Heart right ventricle (tissue), 16 donors: Measurements from ENCODE around the gene RYR3. TPM values are rescaled to one million over a fixed set of nuclear protein-coding genes. Genes with fewer than 3 reads are reported as not detected.
A peak's percentile ranks its signal among the peaks of the same experiment; 100 is the strongest.

Source experiments
- ATAC-seq, 8 donors: fragments of 200-7000 bp; cut with Tn5 transposase; one replicate each; pipeline ENCODE4 v1.9.1; 2020; ENCODE audit warnings: mild to moderate bottlenecking in 8 of 8, moderate library complexity in 8 of 8, moderate number of reproducible peaks in 1 of 8
- DNase-seq, 2 donors: peaks; one replicate each; pipeline ENCODE4 v3.0.0-alpha.2; 2020
- H3K27ac ChIP-seq, 10 donors: fragments of 200-600 bp; sonication (generic) in 2 of 10; one replicate each; pipeline versions ENCODE4 v1.5.0 to v1.8.0; 2020 to 2022; ENCODE audit warnings: mild to moderate bottlenecking in 3 of 10
- H3K27me3 ChIP-seq, 7 donors: fragments of 200-600 bp; one replicate each; pipeline ENCODE4 v1.8.0; 2021 to 2022; ENCODE audit warnings: mild to moderate bottlenecking in 2 of 7
- H3K36me3 ChIP-seq, 9 donors: fragments of 200-600 bp; sonication (generic) in 1 of 9; one replicate each; pipeline versions ENCODE4 v1.5.0 to v1.8.0; 2020 to 2022; ENCODE audit warnings: mild to moderate bottlenecking in 2 of 9
- H3K4me1 ChIP-seq, 9 donors: fragments of 200-600 bp; sonication (generic) in 1 of 9; one replicate each; pipeline versions ENCODE4 v1.5.0 to v1.8.0; 2020 to 2022; ENCODE audit warnings: mild to moderate bottlenecking in 4 of 9
- H3K4me3 ChIP-seq, 10 donors: fragments of 200-600 bp; sonication (generic) in 2 of 10; one replicate each; pipeline versions ENCODE4 v1.5.0 to v1.8.0; 2020 to 2022; ENCODE audit warnings: mild to moderate bottlenecking in 7 of 10, moderate library complexity in 2 of 10
- H3K9me3 ChIP-seq, 11 donors: fragments of 200-600 bp in 10 of 11; sonication (generic) in 2 of 11; one replicate each; pipeline versions ENCODE4 v1.5.0 to v1.8.0; 2013 to 2022; ENCODE audit warnings: mild to moderate bottlenecking in 2 of 11, control low read depth in 1 of 11, moderate library complexity in 1 of 11
- WGBS, 2 donors: extraction: QIAGEN DNeasy Blood & Tissue Kit; methylation state at CpG; one replicate each; pipeline ENCODE4 v1.1.7; 2013; ENCODE audit warnings: inconsistent platforms in 1 of 2; 5-methylcytosine and 5-hydroxymethylcytosine counted together
- intact Hi-C, 10 donors: fragments of 100-400 bp; cut with DNase I; formaldehyde crosslinking; loops; one replicate each; pipeline versions ENCODE4 v1.11.1 to v1.14.2; 2022
- polyA plus RNA-seq, 2 donors: library from polyadenylated mRNA; stranded (reverse); fragments of 200-250 nt; gene quantifications; one replicate each; pipeline ENCODE4 v1.2.3, GENCODE V29; 2013
- total RNA-seq, 10 donors: library from RNA; stranded (reverse); fragmentation: NEBNext Ultra II Directional in 3 of 10; extraction: Animal tissue kit (Norgen Biotek cat#: 25700) in 3 of 10; gene quantifications; one replicate each; pipeline versions ENCODE4 v1.2.1 to v1.2.4, GENCODE V29; 2021 to 2023
- TF ChIP-seq, protein P1 (sequence below), 9 donors: fragments of 200-600 bp; sonication (generic) in 2 of 9; IDR thresholded peaks; one replicate each; pipeline versions ENCODE4 v1.5.0 to v1.8.0; 2021 to 2022; ENCODE audit warnings: antibody characterized with exemption in 9 of 9, mild to moderate bottlenecking in 5 of 9, moderate library complexity in 1 of 9
- donor health status: Arrhythmogenic right ventricular cardiomyopathy.
- donor health status: ischemic (EF 13 %, LVEDD 7.1; RV severe dilation, severe dysfunction).
- donor health status: healthy with polysubstance abuse.
- donor health status: DM: no; HTN: yes; CAD: no.
- donor health status: DM: no; HTN: no; CAD: no.
- donor health status: ischemic (EF 25% LVEDD 6.9; RV normal size, moderate dysfunction).
- donor health status: ischemic (EF 25% LVEDD 5.7; RV mildly dilated, moderate dysfunction).
- donor health status: healthy.
- donor health status: DM: yes; HTN: yes; CAD: no.
- donor health status: Ischemic cardiomyopathy.
- donor health status: ischemic (EF 35%, LVEDD 5.7; RV mildly dilated, moderate dysfunction).
- donor health status: nonischemic (EF 11% LVEDD 7.7; RV severe dilation, severe dysfunction).
- donor health status: DM: yes; HTN: yes; CAD: no.
- donor health status: PGD.
- donor health status: ischemic (EF 29% LVEDD 5.4; RV normal size, mild dysfunction).
- donor health status: nonischemic (EF 23%, LVEDD 6.1; RV moderate dilation, normal function).

Gene RYR3
- total and polyA plus RNA-seq, 12 donors, result 0.02 to 1.00 (median 0.13) TPM; not detected in 2

DNA sequence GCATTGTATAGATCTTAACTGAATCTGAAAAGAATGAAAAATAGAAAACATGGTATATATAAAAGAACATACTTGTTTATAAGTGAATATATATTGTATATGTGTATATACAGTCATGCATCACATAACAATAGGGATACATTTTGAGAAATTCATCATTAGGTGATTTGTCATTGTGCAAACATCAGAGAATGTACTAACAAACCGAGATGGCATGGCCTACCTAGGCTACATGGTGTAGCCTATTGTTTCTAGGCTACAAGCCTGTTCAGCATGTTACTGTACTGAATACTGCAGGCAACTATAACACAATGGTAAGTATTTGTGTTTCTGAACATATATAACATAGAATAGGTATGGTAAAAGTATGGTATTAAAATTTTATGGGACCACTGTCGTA is 592.9 kb downstream of the RYR3 start:
- intact Hi-C loops, result no loop called here
- TF ChIP-seq, protein P1, sequence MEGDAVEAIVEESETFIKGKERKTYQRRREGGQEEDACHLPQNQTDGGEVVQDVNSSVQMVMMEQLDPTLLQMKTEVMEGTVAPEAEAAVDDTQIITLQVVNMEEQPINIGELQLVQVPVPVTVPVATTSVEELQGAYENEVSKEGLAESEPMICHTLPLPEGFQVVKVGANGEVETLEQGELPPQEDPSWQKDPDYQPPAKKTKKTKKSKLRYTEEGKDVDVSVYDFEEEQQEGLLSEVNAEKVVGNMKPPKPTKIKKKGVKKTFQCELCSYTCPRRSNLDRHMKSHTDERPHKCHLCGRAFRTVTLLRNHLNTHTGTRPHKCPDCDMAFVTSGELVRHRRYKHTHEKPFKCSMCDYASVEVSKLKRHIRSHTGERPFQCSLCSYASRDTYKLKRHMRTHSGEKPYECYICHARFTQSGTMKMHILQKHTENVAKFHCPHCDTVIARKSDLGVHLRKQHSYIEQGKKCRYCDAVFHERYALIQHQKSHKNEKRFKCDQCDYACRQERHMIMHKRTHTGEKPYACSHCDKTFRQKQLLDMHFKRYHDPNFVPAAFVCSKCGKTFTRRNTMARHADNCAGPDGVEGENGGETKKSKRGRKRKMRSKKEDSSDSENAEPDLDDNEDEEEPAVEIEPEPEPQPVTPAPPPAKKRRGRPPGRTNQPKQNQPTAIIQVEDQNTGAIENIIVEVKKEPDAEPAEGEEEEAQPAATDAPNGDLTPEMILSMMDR (IDR thresholded peaks at IDR 0.05), result no peak
- 93 to 96% methylated on average over 2 of the region's 2 CpGs for WGBS, 2 donors

DNA sequence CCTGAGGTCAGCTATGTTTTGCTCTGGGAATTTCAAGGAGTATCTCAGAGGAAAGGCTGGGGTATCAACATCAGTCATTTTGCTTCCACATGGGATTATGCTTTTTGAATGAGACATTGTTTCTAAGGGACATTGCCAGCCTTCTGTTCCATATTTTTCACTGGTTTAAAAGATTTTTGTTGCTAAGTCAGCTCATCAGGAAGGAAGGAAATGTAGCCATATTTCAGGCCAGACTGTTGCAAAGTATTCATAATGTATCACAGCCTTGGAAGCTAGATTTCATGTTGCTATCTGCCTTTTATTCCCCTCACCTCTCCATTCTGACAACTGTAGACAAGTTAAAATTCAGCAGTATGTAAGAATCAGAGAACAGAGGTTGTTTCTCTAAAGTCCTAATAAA is 596.6 kb downstream of the RYR3 start:
- TF ChIP-seq, protein P1 (IDR thresholded peaks at IDR 0.05), result no peak
- intact Hi-C loops, result no loop called here
- H3K27ac ChIP-seq, result peak overlapping the region in 1 of 10 donors; percentile 6
- no peak for ATAC-seq
- H3K4me3 ChIP-seq, result no peak overlapping the region
- H3K27me3 ChIP-seq, result no peaks in the 10 kb centered on the region
- H3K9me3 ChIP-seq, result no peaks in the 10 kb centered on the region
- no peaks in the 10 kb centered on the region for H3K36me3 ChIP-seq
- no peak for DNase-seq
- H3K4me1 ChIP-seq, result peaks cover 0 to 12% (median 8%) of the 10 kb centered on the region in 9 donors

More for the DNA sequence above, 592.9 kb downstream of the RYR3 start:
- no peak for ATAC-seq
- peaks cover 0 to 12% (median 8%) of the 10 kb centered on the region in 9 donors for H3K4me1 ChIP-seq
- no peaks in the 10 kb centered on the region for H3K36me3 ChIP-seq
- no peaks in the 10 kb centered on the region for H3K27me3 ChIP-seq
- no peak overlapping the region for H3K4me3 ChIP-seq
- no peak overlapping the region for H3K27ac ChIP-seq
- DNase-seq, result no peak
- no peaks in the 10 kb centered on the region for H3K9me3 ChIP-seq

DNA sequence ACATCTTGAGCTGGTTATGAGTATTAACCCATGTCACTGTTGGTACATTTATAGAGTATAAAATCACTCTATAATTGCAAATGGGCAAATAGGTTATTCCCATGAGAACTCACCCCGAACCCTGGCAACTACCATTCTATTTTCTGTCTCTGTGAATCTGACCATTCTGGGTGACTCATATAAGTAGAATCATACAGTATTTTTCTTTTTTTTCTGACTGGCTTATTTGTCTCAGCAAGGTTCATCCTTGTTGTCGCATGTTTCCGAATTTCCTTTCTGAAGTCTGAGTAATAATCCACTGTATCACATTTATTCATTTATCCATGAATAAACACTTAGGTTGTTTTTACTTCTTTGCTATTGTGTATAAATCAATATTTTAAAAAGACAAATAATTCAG is 597.6 kb downstream of the RYR3 start:
- intact Hi-C loops, result no loop called here
- Histone ChIP-seq H3K4me3 (no peak overlapping the region), H3K27ac (no peak overlapping the region), H3K36me3 (no peaks in the 10 kb centered on the region), H3K9me3 (no peaks in the 10 kb centered on the region), H3K4me1 (peaks cover 0 to 12% (median 8%) of the 10 kb centered on the region in 9 donors), H3K27me3 (no peaks in the 10 kb centered on the region)
- TF ChIP-seq, protein P1 (IDR thresholded peaks at IDR 0.05), result no peak
- DNase-seq (no peak), ATAC-seq (no peak)
- 90 to 91% methylated on average over 3 of the region's 3 CpGs for WGBS, 2 donors

DNA sequence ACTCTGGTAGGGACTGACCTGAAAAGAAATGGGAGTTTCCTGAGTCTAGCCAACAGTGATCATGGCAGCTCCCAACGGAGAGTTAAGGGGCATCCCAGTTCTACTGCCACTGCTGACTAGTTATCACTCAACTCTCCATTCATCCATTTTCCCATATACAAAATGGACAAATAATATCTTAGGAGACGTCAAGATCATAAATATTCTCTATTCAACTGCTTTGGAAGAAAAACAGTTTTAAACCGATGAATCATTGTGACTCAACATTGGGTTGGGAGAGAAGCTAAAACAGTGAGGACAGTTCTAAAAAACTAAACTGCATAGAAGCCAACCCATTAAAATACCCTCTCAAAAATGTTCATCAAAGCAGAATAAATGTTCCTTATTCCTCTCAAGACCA is 600.0 kb downstream of the RYR3 start:
- H3K9me3 ChIP-seq, result no peaks in the 10 kb centered on the region
- no peak overlapping the region for H3K4me3 ChIP-seq
- intact Hi-C loops, result no loop called here
- TF ChIP-seq, protein P1 (IDR thresholded peaks at IDR 0.05), result no peak
- H3K27me3 ChIP-seq, result no peaks in the 10 kb centered on the region
- WGBS, 2 donors, result 94 to 96% methylated on average over 3 of the region's 3 CpGs
- ATAC-seq (no peak), DNase-seq (no peak)
- H3K27ac ChIP-seq, result no peak overlapping the region
- peaks cover 0 to 12% (median 8%) of the 10 kb centered on the region in 9 donors for H3K4me1 ChIP-seq
- H3K36me3 ChIP-seq, result no peaks in the 10 kb centered on the region
